Measurements from ENCODE around the gene AIFM1.

- TF ChIP-seq EP300 (IDR thresholded peaks at IDR 0.05) (no peak), JUN (IDR thresholded peaks at IDR 0.05) (no peak), PBX3 (IDR thresholded peaks at IDR 0.05) (no peak), POLR2AphosphoS2 (conservative IDR thresholded peaks at IDR 0.05; ENCODE audit: low read length) (no peak), ZC3H11A (IDR thresholded peaks at IDR 0.05) (no peak), USF2 (IDR thresholded peaks at IDR 0.05) (no peak), RAD21 (conservative IDR thresholded peaks at IDR 0.05 in 1 of 2, IDR thresholded peaks at IDR 0.05 in 1 of 2) (no peak)
- TF ChIP-seq, protein P1, sequence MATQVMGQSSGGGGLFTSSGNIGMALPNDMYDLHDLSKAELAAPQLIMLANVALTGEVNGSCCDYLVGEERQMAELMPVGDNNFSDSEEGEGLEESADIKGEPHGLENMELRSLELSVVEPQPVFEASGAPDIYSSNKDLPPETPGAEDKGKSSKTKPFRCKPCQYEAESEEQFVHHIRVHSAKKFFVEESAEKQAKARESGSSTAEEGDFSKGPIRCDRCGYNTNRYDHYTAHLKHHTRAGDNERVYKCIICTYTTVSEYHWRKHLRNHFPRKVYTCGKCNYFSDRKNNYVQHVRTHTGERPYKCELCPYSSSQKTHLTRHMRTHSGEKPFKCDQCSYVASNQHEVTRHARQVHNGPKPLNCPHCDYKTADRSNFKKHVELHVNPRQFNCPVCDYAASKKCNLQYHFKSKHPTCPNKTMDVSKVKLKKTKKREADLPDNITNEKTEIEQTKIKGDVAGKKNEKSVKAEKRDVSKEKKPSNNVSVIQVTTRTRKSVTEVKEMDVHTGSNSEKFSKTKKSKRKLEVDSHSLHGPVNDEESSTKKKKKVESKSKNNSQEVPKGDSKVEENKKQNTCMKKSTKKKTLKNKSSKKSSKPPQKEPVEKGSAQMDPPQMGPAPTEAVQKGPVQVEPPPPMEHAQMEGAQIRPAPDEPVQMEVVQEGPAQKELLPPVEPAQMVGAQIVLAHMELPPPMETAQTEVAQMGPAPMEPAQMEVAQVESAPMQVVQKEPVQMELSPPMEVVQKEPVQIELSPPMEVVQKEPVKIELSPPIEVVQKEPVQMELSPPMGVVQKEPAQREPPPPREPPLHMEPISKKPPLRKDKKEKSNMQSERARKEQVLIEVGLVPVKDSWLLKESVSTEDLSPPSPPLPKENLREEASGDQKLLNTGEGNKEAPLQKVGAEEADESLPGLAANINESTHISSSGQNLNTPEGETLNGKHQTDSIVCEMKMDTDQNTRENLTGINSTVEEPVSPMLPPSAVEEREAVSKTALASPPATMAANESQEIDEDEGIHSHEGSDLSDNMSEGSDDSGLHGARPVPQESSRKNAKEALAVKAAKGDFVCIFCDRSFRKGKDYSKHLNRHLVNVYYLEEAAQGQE (IDR thresholded peaks at IDR 0.05) = no peak
- TF ChIP-seq, protein P2, sequence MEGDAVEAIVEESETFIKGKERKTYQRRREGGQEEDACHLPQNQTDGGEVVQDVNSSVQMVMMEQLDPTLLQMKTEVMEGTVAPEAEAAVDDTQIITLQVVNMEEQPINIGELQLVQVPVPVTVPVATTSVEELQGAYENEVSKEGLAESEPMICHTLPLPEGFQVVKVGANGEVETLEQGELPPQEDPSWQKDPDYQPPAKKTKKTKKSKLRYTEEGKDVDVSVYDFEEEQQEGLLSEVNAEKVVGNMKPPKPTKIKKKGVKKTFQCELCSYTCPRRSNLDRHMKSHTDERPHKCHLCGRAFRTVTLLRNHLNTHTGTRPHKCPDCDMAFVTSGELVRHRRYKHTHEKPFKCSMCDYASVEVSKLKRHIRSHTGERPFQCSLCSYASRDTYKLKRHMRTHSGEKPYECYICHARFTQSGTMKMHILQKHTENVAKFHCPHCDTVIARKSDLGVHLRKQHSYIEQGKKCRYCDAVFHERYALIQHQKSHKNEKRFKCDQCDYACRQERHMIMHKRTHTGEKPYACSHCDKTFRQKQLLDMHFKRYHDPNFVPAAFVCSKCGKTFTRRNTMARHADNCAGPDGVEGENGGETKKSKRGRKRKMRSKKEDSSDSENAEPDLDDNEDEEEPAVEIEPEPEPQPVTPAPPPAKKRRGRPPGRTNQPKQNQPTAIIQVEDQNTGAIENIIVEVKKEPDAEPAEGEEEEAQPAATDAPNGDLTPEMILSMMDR (IDR thresholded peaks at IDR 0.05) = no peak
Measured at GRCh38 chrX:130176354-130176776, 10.7 kb upstream of the AIFM1 start.

Data from A549 (cell line).